PC-3 (cell line): ENCODE results near the gene COX18. TPM values are rescaled to one million over a fixed set of nuclear protein-coding genes. Genes with fewer than 3 reads are reported as not detected.

ENCODE experiments used
- ATAC-seq: fragments of 200-7000 bp; cut with Tn5 transposase; 2 replicates; pipeline ENCODE4 v1.9.1; 2020; ENCODE audit warnings: mild to moderate bottlenecking, moderate library complexity
- BruUV-seq: library from RNA; stranded (reverse); fragments of 400-500 nt; replicated peaks from 2 replicates; lab custom pipeline; 2021; lab: Mats Ljungman, UMichigan
- CTCF ChIA-PET: fragments of 300-600 bp; sonication (Branson Sonifier 250); formaldehyde crosslinking; loops from one replicate; lab custom pipeline; 2022; ENCODE audit warnings: antibody characterized with exemption; lab: Charles Lee
- POLR2A ChIA-PET: fragments of 300-600 bp; sonication (Branson Sonifier 250); formaldehyde crosslinking; loops from one replicate; lab custom pipeline; 2022; ENCODE audit warnings: antibody characterized with exemption; ENCODE audit not compliant: unreplicated experiment; lab: Charles Lee
- DNase-seq: peaks from one replicate; pipeline ENCODE4 v3.0.0-alpha.2; 2015
- H2AFZ ChIP-seq: fragments of 300-600 bp; sonication (generic); 2 replicates; pipeline ENCODE4 v1.6.0; 2016; ENCODE audit warnings: antibody characterized with exemption, low read length
- H3F3A ChIP-seq: fragments of 300-600 bp; sonication (generic); one replicate; pipeline ENCODE4 v1.6.0; 2017; ENCODE audit warnings: antibody characterized with exemption, low read length, control low read depth, mild to moderate bottlenecking; ENCODE audit not compliant: unreplicated experiment
- H3K27ac ChIP-seq: fragments of 300-600 bp; sonication (generic); 2 replicates; pipeline ENCODE4 v1.5.1; 2016; ENCODE audit warnings: mild to moderate bottlenecking, low read length
- H3K27me3 ChIP-seq: fragments of 300-600 bp; sonication (generic); 2 replicates; pipeline ENCODE4 v1.6.1; 2016; ENCODE audit warnings: low read length, mixed read lengths
- H3K36me3 ChIP-seq: fragments of 300-600 bp; sonication (generic); 2 replicates; pipeline ENCODE4 v1.6.1; 2016; ENCODE audit warnings: low read depth, mixed run types, low read length, mixed read lengths
- H3K4me1 ChIP-seq: fragments of 300-600 bp; sonication (generic); 2 replicates; pipeline ENCODE4 v1.5.1; 2016; ENCODE audit warnings: low read length; ENCODE audit not compliant: insufficient read depth
- H3K4me2 ChIP-seq: fragments of 300-600 bp; sonication (generic); 2 replicates; pipeline ENCODE4 v1.6.0; 2016; ENCODE audit warnings: low read length
- H3K4me3 ChIP-seq: fragments of 300-600 bp; sonication (generic); 2 replicates; pipeline ENCODE4 v1.5.1; 2016; ENCODE audit warnings: mild to moderate bottlenecking, low read length, mixed read lengths
- H3K79me2 ChIP-seq: fragments of 300-600 bp; sonication (generic); 2 replicates; pipeline ENCODE4 v1.6.1; 2017; ENCODE audit warnings: low read length, mixed read lengths
- H3K9ac ChIP-seq: fragments of 300-600 bp; sonication (generic); 2 replicates; pipeline ENCODE4 v1.6.0; 2016; ENCODE audit warnings: mild to moderate bottlenecking, low read length
- H3K9me2 ChIP-seq: fragments of 300-600 bp; sonication (generic); replicated peaks from 2 replicates; pipeline ENCODE4 v1.6.1; 2016; ENCODE audit warnings: mixed run types, low read length, mixed read lengths
- H3K9me3 ChIP-seq: fragments of 300-600 bp; sonication (generic); 2 replicates; pipeline ENCODE4 v1.6.1; 2016; ENCODE audit warnings: low read length, mixed read lengths
- H4K20me1 ChIP-seq: fragments of 300-600 bp; sonication (generic); 2 replicates; pipeline ENCODE4 v1.6.1; 2016; ENCODE audit warnings: low read length, mixed read lengths
- EZH2 ChIP-seq: fragments of 300-600 bp; sonication (generic); IDR thresholded peaks from one replicate; pipeline ENCODE4 v1.6.1; 2017; ENCODE audit warnings: antibody characterized with exemption, mild to moderate bottlenecking, low read length; ENCODE audit not compliant: unreplicated experiment
- EZH2phosphoT487 ChIP-seq: fragments of 300-600 bp; sonication (generic); IDR thresholded peaks from 2 replicates; pipeline ENCODE4 v1.6.1; 2018; ENCODE audit warnings: mild to moderate bottlenecking, antibody characterized with exemption, low read length, borderline replicate concordance
- intact Hi-C: fragments of 100-400 bp; cut with micrococcal nuclease; formaldehyde crosslinking; loops from 2 replicates; pipeline ENCODE4 v1.9.0; 2023
- total RNA-seq: library from RNA; depleted of rRNA; stranded (reverse); fragments of >200 nt; gene quantifications from 2 replicates; pipeline ENCODE4 v1.2.3, GENCODE V29; 2014
- TF ChIP-seq, protein P1 (sequence below): fragments of 300-600 bp; sonication (generic); conservative IDR thresholded peaks from 2 replicates; pipeline ENCODE4 v1.5.1; 2017; ENCODE audit warnings: antibody characterized with exemption, low read depth, mild to moderate bottlenecking, low read length

The COX18 gene
- total RNA-seq, 1 experiment from 2014 or later, result 32.8 TPM

DNA sequence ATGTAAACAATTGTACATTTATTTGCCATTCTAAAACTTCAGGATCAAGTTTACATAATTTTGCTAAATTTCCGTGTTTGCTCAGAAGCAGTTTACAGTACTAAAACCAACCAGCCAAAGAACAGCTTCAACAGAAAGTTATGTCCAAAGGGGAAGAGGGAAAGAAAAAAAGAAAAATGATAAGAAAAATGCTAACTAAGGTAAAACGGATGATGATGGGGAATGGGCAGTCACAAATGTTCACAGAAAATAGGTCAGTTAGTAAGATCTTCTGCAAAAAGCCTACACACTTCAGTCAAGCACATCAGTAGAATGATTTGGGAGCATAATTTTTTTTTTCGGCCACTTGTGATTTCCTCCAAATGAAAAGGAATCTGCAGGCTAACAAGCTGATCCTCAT, 6.3 kb upstream of the COX18 start:
- H4K20me1 ChIP-seq, result no peaks in the 10 kb centered on the region
- TF ChIP-seq EZH2phosphoT487, result no peak
- H3K4me3 ChIP-seq, result no peak overlapping the region
- H3K4me1 ChIP-seq, result peaks cover 3% of the 10 kb centered on the region; the same call in 1 of the 2 replicates
- TSS peak; percentile 21 for BruUV-seq
- DNase-seq (no peak), ATAC-seq (no peak)
- H3K27ac ChIP-seq, result no peak overlapping the region
- H3K27me3 ChIP-seq, result no peaks in the 10 kb centered on the region
- no peak overlapping the region for H3K4me2 ChIP-seq
- ChIA-PET CTCF (no interaction called here), POLR2A (interaction anchor here (0.5 kb wide), 1 partner anchor 183 kb away, joined by 7 read pairs; the partner anchor contains the start of gene ANKRD17)
- no peaks in the 10 kb centered on the region for H3K9me2 ChIP-seq
- no peaks in the 10 kb centered on the region for H3K9me3 ChIP-seq
- intact Hi-C loops, result no loop called here
- peaks cover 7% of the 10 kb centered on the region for H3F3A ChIP-seq
- H3K79me2 ChIP-seq, result 0 out of 2 replicates have a peak, but pooled peaks cover under 1% of the 10 kb centered on the region
- H2AFZ ChIP-seq, result no peak overlapping the region
- no peak overlapping the region for H3K9ac ChIP-seq
- H3K36me3 ChIP-seq, result peaks cover 62% of the 10 kb centered on the region

DNA sequence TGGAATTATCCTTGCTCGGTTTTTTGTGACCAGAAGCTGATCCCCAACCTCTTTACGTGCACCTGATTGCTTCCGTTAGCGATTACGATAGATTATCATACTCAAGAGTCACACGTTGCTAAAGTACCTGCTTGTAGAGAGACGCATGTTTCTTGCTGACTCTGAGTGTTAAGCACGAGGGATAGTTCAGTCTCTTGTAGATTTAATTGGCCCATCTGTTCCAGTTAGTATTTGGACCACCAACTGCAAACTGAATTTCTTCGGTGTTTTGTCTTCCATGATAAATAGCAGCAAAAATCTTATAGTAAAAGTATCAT, 516 bp upstream of the COX18 start:
- CTCF ChIA-PET, result no interaction called here
- Histone ChIP-seq H3K27ac (peak overlapping the region; percentile 69), H2AFZ (peak overlapping the region; percentile 87), H3K4me3 (peak overlapping the region; percentile 93), H3F3A (peaks cover 4% of the 10 kb centered on the region), H3K4me2 (peak overlapping the region; percentile 90), H3K9me2 (no peaks in the 10 kb centered on the region), H3K9ac (peak overlapping the region; percentile 95), H3K79me2 (peaks cover 31% of the 10 kb centered on the region), H3K4me1 (peaks cover 16% of the 10 kb centered on the region), H3K36me3 (peaks cover 29% of the 10 kb centered on the region; the same call in 1 of the 2 replicates), H3K27me3 (no peaks in the 10 kb centered on the region), H4K20me1 (no peaks in the 10 kb centered on the region), H3K9me3 (no peaks in the 10 kb centered on the region)
- POLR2A ChIA-PET, result no interaction called here
- BruUV-seq, result TSS peak; percentile 96
- intact Hi-C loops, result no loop called here
- TF ChIP-seq, protein P1, sequence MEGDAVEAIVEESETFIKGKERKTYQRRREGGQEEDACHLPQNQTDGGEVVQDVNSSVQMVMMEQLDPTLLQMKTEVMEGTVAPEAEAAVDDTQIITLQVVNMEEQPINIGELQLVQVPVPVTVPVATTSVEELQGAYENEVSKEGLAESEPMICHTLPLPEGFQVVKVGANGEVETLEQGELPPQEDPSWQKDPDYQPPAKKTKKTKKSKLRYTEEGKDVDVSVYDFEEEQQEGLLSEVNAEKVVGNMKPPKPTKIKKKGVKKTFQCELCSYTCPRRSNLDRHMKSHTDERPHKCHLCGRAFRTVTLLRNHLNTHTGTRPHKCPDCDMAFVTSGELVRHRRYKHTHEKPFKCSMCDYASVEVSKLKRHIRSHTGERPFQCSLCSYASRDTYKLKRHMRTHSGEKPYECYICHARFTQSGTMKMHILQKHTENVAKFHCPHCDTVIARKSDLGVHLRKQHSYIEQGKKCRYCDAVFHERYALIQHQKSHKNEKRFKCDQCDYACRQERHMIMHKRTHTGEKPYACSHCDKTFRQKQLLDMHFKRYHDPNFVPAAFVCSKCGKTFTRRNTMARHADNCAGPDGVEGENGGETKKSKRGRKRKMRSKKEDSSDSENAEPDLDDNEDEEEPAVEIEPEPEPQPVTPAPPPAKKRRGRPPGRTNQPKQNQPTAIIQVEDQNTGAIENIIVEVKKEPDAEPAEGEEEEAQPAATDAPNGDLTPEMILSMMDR, result no peak
- TF ChIP-seq EZH2, result no peak
- TF ChIP-seq EZH2phosphoT487, result no peak
- ATAC-seq, result peak; percentile 18
- no peak for DNase-seq

DNA sequence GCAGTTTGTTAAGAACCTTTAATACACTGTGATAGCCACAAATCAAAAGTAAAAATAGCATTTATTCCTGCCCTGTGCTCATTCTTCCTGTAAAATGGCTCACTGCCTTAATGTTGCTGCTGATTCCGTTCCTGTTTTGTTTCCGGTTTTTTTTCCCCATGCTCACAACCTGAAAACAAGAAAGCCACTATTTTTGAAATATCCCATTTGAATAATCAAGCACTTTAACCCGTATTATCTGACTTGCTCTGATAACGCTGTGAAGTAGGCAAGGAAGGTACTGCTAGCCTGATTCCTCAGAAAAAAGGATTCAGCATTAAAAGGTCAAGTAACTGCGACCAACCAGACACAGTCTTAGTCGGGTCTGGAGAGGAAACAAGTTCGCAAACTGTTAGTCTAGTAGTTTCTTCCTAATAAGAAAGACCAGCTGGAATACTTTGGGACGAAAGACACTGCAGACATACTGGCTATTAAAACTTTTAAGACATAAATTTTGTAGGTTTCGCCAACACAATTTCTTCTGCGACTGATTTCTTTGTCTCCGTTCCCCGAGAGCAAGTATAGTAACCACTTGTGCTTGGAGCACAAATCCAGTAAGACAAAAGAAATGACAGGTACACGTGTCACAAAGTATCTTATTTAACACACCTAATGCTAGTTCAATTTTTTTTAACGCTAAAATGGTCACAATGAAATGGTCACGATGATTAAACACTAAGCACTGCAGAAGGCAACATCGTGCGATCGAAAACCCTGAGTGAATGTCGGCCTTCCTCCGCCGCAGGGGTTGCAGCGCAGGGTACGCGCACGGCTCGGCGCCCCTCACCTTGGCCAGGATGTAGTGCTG, 802 bp downstream of the COX18 start:
- Histone ChIP-seq H3F3A (peaks cover 4% of the 10 kb centered on the region), H3K4me1 (peaks cover 16% of the 10 kb centered on the region), H3K9me2 (no peaks in the 10 kb centered on the region), H3K36me3 (peaks cover 22% of the 10 kb centered on the region; the same call in 1 of the 2 replicates), H3K4me3 (peak overlapping the region; percentile 93), H3K9ac (peak overlapping the region; percentile 95), H3K9me3 (no peaks in the 10 kb centered on the region), H3K27ac (peak overlapping the region; percentile 86), H3K27me3 (no peaks in the 10 kb centered on the region), H4K20me1 (no peaks in the 10 kb centered on the region), H3K4me2 (peak overlapping the region; percentile 90), H3K79me2 (peaks cover 31% of the 10 kb centered on the region), H2AFZ (peak overlapping the region; percentile 78)
- peak; percentile 4 for ATAC-seq
- peak; percentile 43 for DNase-seq
- TSS peak; percentile 52 for BruUV-seq
- TF ChIP-seq, protein P1, result no peak
- no peak for TF ChIP-seq EZH2phosphoT487
- TF ChIP-seq EZH2, result no peak
- intact Hi-C loops, result loop anchor here (1.0 kb wide), 1 partner anchor 189 kb away; no protein-coding TSS in a partner anchor
- POLR2A ChIA-PET, result no interaction called here
- CTCF ChIA-PET, result no interaction called here
